Measurements from ENCODE around the gene TGDS.

DNA sequence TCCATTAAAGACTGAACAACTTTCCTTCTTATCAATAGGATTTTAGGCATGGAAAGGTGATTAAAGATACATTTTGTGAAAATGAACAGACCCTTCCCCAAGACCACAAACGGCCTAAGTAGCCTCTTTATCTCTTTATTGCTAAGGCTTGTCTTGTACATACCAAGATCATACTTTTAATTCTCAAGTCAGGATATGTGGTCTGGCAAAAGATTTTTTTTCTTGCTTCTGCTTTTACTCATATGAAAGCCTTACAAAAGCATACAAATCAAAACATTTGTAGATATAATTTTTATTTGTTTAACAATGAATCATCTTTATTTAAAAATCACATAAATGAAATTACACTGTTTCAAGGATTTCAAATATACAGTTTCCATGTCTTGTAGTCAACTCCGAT is 35.8 kb downstream of the TGDS start:
- TF ChIP-seq, protein P1, sequence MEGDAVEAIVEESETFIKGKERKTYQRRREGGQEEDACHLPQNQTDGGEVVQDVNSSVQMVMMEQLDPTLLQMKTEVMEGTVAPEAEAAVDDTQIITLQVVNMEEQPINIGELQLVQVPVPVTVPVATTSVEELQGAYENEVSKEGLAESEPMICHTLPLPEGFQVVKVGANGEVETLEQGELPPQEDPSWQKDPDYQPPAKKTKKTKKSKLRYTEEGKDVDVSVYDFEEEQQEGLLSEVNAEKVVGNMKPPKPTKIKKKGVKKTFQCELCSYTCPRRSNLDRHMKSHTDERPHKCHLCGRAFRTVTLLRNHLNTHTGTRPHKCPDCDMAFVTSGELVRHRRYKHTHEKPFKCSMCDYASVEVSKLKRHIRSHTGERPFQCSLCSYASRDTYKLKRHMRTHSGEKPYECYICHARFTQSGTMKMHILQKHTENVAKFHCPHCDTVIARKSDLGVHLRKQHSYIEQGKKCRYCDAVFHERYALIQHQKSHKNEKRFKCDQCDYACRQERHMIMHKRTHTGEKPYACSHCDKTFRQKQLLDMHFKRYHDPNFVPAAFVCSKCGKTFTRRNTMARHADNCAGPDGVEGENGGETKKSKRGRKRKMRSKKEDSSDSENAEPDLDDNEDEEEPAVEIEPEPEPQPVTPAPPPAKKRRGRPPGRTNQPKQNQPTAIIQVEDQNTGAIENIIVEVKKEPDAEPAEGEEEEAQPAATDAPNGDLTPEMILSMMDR (IDR thresholded peaks at IDR 0.05; ENCODE audit: low read length), result no peak
- no peak for TF ChIP-seq EZH2 (IDR thresholded peaks at IDR 0.05; ENCODE audit: borderline replicate concordance, low read length)

All from OCI-LY1 (cell line).